ENCODE results near the gene CACHD1. TPM values are rescaled to one million over a fixed set of nuclear protein-coding genes. Genes with fewer than 3 reads are reported as not detected.
A peak's percentile ranks its signal among the peaks of the same experiment; 100 is the strongest.

CACHD1 gene
- total and polyA plus RNA-seq, 2 of the 8 experiments (the other 6 are each of a cell fraction or from before 2014, with no cell fraction given) = 22.2 to 42.5 TPM

- TF ChIP-seq CTCF (IDR thresholded peaks at IDR 0.05; ENCODE audit: control extremely low read depth in 1 of 3, insufficient read depth in 1 of 3, low read depth in 1 of 3, low read length in 3 of 3) = no peak
- TF ChIP-seq POLR2A (IDR thresholded peaks at IDR 0.05; ENCODE audit: control extremely low read depth in 1 of 2, low read depth in 2 of 2, low read length in 2 of 2) = no peak; a peak in 1 of 3 replicates
- no peak for TF ChIP-seq SP4 (IDR thresholded peaks at IDR 0.05; ENCODE audit: low read length)
- 0 out of 2 replicates have a peak, but pooled peaks have one; percentile 28 for TF ChIP-seq TAF1 (IDR thresholded peaks at IDR 0.05; ENCODE audit: low read depth, low read length)
- TF ChIP-seq RBBP5 (IDR thresholded peaks at IDR 0.05; ENCODE audit: borderline replicate concordance, low read depth, low read length) = peak; percentile 38; the same call in 1 of the 2 replicates
- no peak for TF ChIP-seq EGR1 (IDR thresholded peaks at IDR 0.05; ENCODE audit: borderline replicate concordance, low read depth, low read length)
- TF ChIP-seq SP1 (IDR thresholded peaks at IDR 0.05; ENCODE audit: low read depth, low read length) = no peak
- peak; percentile 56 for TF ChIP-seq TAF7 (optimal IDR thresholded peaks at IDR 0.05; ENCODE audit: borderline replicate concordance, low read depth, low read length)
- TF ChIP-seq MAFK (IDR thresholded peaks at IDR 0.05; ENCODE audit: low read depth, low read length) = no peak
- TF ChIP-seq CTBP2 (IDR thresholded peaks at IDR 0.05; ENCODE audit: borderline replicate concordance, insufficient read depth, insufficient read length, low read length) = no peak
- TF ChIP-seq SUZ12 (IDR thresholded peaks at IDR 0.05; ENCODE audit: low read length) = no peak
- peak; percentile 40 for TF ChIP-seq PHF8 (conservative IDR thresholded peaks at IDR 0.05; ENCODE audit: low read depth, low read length)
- no peak for TF ChIP-seq EP300 (IDR thresholded peaks at IDR 0.05; ENCODE audit: borderline replicate concordance in 1 of 2, low read depth in 2 of 2, low read length in 2 of 2)
- TF ChIP-seq YY1 (IDR thresholded peaks at IDR 0.05; ENCODE audit: low read depth, low read length) = no peak
- no peak for TF ChIP-seq MAX (IDR thresholded peaks at IDR 0.05)
- peak; percentile 38 for TF ChIP-seq SAP30 (IDR thresholded peaks at IDR 0.05; ENCODE audit: insufficient read depth, insufficient replicate concordance, low read length)
- TF ChIP-seq KDM4A (IDR thresholded peaks at IDR 0.05; ENCODE audit: low read depth, low read length, severe bottlenecking) = peak; percentile 35
- TF ChIP-seq FOSL1 (IDR thresholded peaks at IDR 0.05; ENCODE audit: insufficient read depth, low read depth, low read length) = no peak
These were observed 1.5 kb downstream of the CACHD1 start (continued) for GRCh38 chr1:64471218-64472039.

Measured in H1 (cell line).